Hepatic stellate cell (primary cell): Measurements from ENCODE around the gene P2RY6.
"Not testable (repeated sequence)": the region's sequence is repeated elsewhere in the genome, so short reads cannot be mapped to it uniquely, and the experiment has no call there.

Experiments
- DNase-seq: peaks from one replicate; pipeline ENCODE4 v3.0.0; 2011; ENCODE audit warnings: low spot score

Gene P2RY6

GRCh38 chr11:73271936-73272679, at the start of gene P2RY6:
P2RY6 (plus strand) TSS chr11:73272338; CDS start chr11:73296519, 24,181 bp downstream.
- DNase-seq, result peak; percentile 47

- DNase-seq, result no peak
Measured at GRCh38 chr11:73223998-73224730, 48.0 kb upstream of the P2RY6 start.

- no peak for DNase-seq
Measured at GRCh38 chr11:73225001-73225686, 47.0 kb upstream of the P2RY6 start.

GRCh38 chr11:73225851-73226250, 46.3 kb upstream of the P2RY6 start:
- no peak for DNase-seq

- DNase-seq, result no peak
Measured at GRCh38 chr11:73226297-73227006, 45.7 kb upstream of the P2RY6 start.

- no peak for DNase-seq
Measured at GRCh38 chr11:73227571-73228211, 44.4 kb upstream of the P2RY6 start.

- no peak for DNase-seq
Measured at GRCh38 chr11:73228268-73229134, 43.6 kb upstream of the P2RY6 start.

GRCh38 chr11:73229321-73229895, 42.7 kb upstream of the P2RY6 start:
- DNase-seq, result no peak

- no peak for DNase-seq
Measured at GRCh38 chr11:73229896-73230875, 42.0 kb upstream of the P2RY6 start.

- DNase-seq, result no peak
Measured at GRCh38 chr11:73230931-73231330, 41.2 kb upstream of the P2RY6 start.

- not testable (repeated sequence) for DNase-seq
Measured at GRCh38 chr11:73232487-73232886, 39.7 kb upstream of the P2RY6 start.

GRCh38 chr11:73233211-73233610, 38.9 kb upstream of the P2RY6 start:
- DNase-seq, result no peak

- no peak for DNase-seq
Measured at GRCh38 chr11:73233692-73234470, 38.3 kb upstream of the P2RY6 start.

- DNase-seq, result no peak
Measured at GRCh38 chr11:73234471-73235181, 37.5 kb upstream of the P2RY6 start.

- DNase-seq, result no peak
Measured at GRCh38 chr11:73235236-73235786, 36.8 kb upstream of the P2RY6 start.

- no peak for DNase-seq
Measured at GRCh38 chr11:73236205-73236765, 35.9 kb upstream of the P2RY6 start.

- no peak for DNase-seq
Measured at GRCh38 chr11:73236854-73237253, 35.3 kb upstream of the P2RY6 start.
